Measurements from ENCODE around the gene GSDMA. TPM values are rescaled to one million over a fixed set of nuclear protein-coding genes. Genes with fewer than 3 reads are reported as not detected.

GSDMA gene
- total and polyA plus RNA-seq, 4 donors: 0.06 to 0.23 (median 0.13) TPM

DNA sequence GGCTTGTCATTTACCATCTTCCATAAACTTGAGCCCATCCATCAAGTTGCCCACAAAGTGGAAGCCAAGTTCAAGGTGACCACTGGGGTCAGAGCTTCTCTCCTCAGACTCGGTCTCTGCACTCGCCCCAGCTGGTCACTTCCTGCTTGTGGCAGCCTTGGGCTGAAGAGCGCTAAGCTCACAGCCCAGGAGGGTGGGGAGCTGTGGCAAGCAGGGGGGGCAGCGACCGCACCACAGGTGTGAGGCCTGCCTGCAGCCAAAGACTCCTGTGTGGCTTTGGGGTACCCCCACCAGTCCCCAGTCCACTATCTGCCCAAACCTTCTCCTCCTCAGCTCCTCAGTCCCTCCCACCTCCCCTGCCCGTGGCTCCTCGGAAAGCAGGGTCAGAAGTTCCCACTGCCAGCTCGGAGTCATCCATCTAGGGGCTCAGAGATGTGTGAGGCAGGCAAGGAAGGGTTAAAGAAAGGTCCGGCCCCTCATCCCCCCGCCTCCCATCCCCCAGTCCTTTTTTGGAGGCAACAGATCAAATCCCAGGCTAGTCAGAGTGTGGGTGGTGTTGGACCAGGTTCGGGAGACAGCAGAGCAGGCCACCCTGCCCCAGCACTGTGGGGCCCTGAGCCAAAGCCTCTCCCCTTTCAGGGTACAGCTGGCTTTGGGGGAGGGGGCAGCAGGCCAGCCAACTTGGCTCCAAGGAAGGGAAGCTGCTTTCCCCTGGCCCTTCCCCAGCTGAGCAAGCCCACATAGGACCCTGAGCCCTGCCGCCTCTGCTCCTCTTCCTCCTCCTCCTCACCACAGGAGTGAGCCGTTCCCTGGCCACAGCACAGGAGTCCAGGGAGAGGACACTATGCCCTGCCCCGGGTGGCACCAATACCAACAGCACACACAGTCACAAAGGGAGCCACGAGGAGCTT is 55.7 kb downstream of the GSDMA start:
- no peak for DNase-seq (ENCODE audit: low spot score)
- no peaks in the 10 kb centered on the region for H3K27me3 ChIP-seq (ENCODE audit: control insufficient read depth in 4 of 4, insufficient read depth in 4 of 4, low read length in 3 of 4)
- TF ChIP-seq, protein P1, sequence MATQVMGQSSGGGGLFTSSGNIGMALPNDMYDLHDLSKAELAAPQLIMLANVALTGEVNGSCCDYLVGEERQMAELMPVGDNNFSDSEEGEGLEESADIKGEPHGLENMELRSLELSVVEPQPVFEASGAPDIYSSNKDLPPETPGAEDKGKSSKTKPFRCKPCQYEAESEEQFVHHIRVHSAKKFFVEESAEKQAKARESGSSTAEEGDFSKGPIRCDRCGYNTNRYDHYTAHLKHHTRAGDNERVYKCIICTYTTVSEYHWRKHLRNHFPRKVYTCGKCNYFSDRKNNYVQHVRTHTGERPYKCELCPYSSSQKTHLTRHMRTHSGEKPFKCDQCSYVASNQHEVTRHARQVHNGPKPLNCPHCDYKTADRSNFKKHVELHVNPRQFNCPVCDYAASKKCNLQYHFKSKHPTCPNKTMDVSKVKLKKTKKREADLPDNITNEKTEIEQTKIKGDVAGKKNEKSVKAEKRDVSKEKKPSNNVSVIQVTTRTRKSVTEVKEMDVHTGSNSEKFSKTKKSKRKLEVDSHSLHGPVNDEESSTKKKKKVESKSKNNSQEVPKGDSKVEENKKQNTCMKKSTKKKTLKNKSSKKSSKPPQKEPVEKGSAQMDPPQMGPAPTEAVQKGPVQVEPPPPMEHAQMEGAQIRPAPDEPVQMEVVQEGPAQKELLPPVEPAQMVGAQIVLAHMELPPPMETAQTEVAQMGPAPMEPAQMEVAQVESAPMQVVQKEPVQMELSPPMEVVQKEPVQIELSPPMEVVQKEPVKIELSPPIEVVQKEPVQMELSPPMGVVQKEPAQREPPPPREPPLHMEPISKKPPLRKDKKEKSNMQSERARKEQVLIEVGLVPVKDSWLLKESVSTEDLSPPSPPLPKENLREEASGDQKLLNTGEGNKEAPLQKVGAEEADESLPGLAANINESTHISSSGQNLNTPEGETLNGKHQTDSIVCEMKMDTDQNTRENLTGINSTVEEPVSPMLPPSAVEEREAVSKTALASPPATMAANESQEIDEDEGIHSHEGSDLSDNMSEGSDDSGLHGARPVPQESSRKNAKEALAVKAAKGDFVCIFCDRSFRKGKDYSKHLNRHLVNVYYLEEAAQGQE (IDR thresholded peaks at IDR 0.05): no peak
- TF ChIP-seq, protein P2, sequence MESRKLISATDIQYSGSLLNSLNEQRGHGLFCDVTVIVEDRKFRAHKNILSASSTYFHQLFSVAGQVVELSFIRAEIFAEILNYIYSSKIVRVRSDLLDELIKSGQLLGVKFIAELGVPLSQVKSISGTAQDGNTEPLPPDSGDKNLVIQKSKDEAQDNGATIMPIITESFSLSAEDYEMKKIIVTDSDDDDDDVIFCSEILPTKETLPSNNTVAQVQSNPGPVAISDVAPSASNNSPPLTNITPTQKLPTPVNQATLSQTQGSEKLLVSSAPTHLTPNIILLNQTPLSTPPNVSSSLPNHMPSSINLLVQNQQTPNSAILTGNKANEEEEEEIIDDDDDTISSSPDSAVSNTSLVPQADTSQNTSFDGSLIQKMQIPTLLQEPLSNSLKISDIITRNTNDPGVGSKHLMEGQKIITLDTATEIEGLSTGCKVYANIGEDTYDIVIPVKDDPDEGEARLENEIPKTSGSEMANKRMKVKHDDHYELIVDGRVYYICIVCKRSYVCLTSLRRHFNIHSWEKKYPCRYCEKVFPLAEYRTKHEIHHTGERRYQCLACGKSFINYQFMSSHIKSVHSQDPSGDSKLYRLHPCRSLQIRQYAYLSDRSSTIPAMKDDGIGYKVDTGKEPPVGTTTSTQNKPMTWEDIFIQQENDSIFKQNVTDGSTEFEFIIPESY (IDR thresholded peaks at IDR 0.05): no peak
- TF ChIP-seq RAD21 (IDR thresholded peaks at IDR 0.05): no peak
- no peak for TF ChIP-seq FOXA1 (IDR thresholded peaks at IDR 0.05)
- TF ChIP-seq SP1 (IDR thresholded peaks at IDR 0.05): no peak
- TF ChIP-seq GABPA (IDR thresholded peaks at IDR 0.05 in 1 of 2, conservative IDR thresholded peaks at IDR 0.05 in 1 of 2): no peak
- TF ChIP-seq RXRA (IDR thresholded peaks at IDR 0.05): no peak
- TF ChIP-seq, protein P3, sequence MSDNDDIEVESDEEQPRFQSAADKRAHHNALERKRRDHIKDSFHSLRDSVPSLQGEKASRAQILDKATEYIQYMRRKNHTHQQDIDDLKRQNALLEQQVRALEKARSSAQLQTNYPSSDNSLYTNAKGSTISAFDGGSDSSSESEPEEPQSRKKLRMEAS (IDR thresholded peaks at IDR 0.05): no peak
- TF ChIP-seq, protein P4, sequence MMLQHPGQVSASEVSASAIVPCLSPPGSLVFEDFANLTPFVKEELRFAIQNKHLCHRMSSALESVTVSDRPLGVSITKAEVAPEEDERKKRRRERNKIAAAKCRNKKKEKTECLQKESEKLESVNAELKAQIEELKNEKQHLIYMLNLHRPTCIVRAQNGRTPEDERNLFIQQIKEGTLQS (IDR thresholded peaks at IDR 0.05): no peak
- no peak for TF ChIP-seq HNF4A (conservative IDR thresholded peaks at IDR 0.05)
- no peak for TF ChIP-seq YY1 (IDR thresholded peaks at IDR 0.05)
- TF ChIP-seq, protein P5, sequence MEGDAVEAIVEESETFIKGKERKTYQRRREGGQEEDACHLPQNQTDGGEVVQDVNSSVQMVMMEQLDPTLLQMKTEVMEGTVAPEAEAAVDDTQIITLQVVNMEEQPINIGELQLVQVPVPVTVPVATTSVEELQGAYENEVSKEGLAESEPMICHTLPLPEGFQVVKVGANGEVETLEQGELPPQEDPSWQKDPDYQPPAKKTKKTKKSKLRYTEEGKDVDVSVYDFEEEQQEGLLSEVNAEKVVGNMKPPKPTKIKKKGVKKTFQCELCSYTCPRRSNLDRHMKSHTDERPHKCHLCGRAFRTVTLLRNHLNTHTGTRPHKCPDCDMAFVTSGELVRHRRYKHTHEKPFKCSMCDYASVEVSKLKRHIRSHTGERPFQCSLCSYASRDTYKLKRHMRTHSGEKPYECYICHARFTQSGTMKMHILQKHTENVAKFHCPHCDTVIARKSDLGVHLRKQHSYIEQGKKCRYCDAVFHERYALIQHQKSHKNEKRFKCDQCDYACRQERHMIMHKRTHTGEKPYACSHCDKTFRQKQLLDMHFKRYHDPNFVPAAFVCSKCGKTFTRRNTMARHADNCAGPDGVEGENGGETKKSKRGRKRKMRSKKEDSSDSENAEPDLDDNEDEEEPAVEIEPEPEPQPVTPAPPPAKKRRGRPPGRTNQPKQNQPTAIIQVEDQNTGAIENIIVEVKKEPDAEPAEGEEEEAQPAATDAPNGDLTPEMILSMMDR (IDR thresholded peaks at IDR 0.05; ENCODE audit: low read depth, low read length, missing input control): no peak
- no peak for TF ChIP-seq TAF1 (conservative IDR thresholded peaks at IDR 0.05)
- no peak for TF ChIP-seq NR2F2 (IDR thresholded peaks at IDR 0.05)
- no peak for TF ChIP-seq FOXA2 (IDR thresholded peaks at IDR 0.05)
- WGBS: 65% methylated on average over 15 of the region's 15 CpGs
- no peak overlapping the region for H3K4me3 ChIP-seq (ENCODE audit: low read depth in 1 of 3, low read length in 3 of 3)
- peaks cover 0 to 9% (median 0%) of the 10 kb centered on the region in 4 donors for H3K4me1 ChIP-seq (ENCODE audit: control insufficient read depth in 4 of 4, insufficient read depth in 4 of 4, low read length in 3 of 4)
- H3K9me3 ChIP-seq (ENCODE audit: control insufficient read depth in 4 of 4, low read length in 3 of 4): no peaks in the 10 kb centered on the region
- no peak overlapping the region for H3K27ac ChIP-seq (ENCODE audit: low read depth in 1 of 2, low read length in 2 of 2)
- no peak overlapping the region for H3K9ac ChIP-seq (ENCODE audit: low read depth in 1 of 2, low read length in 2 of 2)
- peaks cover 0 to 23% (median 11%) of the 10 kb centered on the region in 4 donors for H3K36me3 ChIP-seq (ENCODE audit: control insufficient read depth in 4 of 4, insufficient read depth in 3 of 4, low read depth in 1 of 4, low read length in 3 of 4)
